ENCODE data around the gene ELOVL5. TPM values are rescaled to one million over a fixed set of nuclear protein-coding genes. Genes with fewer than 3 reads are reported as not detected.

The ELOVL5 gene
- total RNA-seq, 1 experiment from 2014 or later, result 121 TPM

DNA sequence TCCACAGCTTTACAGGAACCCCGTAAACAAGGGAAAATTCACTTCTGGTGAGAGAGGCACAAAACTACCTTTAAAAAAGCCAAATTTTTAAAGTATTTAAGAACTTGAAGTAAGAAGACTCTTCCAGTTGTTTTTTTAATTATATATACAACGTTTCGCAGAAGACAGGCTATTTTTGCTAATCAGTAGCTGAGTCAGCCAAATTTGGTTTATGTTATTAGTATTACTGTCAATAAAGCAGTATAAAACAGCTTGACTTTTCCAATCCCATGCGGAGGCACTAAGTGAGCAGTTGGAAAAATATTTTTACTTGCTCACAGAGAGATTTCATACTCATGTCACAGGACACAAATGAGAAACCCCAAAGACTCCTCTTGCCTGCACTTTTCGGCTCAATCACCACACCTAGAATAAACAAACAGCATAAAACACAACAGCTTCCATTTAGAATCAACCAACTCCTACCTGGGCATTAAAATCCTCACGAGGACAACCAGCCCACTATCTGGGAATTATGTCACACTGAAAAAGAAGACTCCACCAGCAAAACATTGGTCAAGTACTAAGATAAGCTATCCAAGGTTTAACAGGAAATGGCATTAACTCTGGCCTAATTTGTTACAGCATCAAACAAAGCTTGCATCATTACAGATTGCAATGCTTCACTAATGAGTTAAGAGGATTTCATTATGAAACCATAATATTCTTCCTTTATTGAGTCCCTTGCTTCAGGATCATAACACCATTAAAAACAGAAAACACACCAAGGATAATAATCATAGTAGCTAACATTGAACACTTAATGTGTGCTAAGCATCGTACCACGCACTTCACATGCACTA, 26.3 kb downstream of the ELOVL5 start:
- Histone ChIP-seq H4K8ac (replicated peaks; ENCODE audit: insufficient read length, low read depth, low read length) (no peak overlapping the region), H3K79me1 (ENCODE audit: insufficient read depth, low read depth, low read length, poor library complexity, severe bottlenecking) (peaks cover 10% of the 10 kb centered on the region), H3T11ph (ENCODE audit: low read length) (no peak overlapping the region), H3K14ac (ENCODE audit: insufficient read depth, low read length) (no peak overlapping the region), H3K18ac (ENCODE audit: insufficient read length, low read depth, low read length) (no peak overlapping the region), H4K91ac (ENCODE audit: insufficient read length, low read depth, low read length) (no peak overlapping the region), H3K4me2 (ENCODE audit: insufficient read depth, insufficient read length, low read length) (no peak overlapping the region), H3K9ac (ENCODE audit: extremely low read depth, insufficient read length, low read length) (no peak overlapping the region), H3K79me2 (ENCODE audit: insufficient read depth, low read length) (peaks cover 41% of the 10 kb centered on the region; the same call in 1 of the 2 replicates), H2AK5ac (ENCODE audit: insufficient read length, low read length) (no peak overlapping the region), H3K23ac (ENCODE audit: insufficient read length, low read depth, low read length) (no peak overlapping the region), H3K4ac (ENCODE audit: low read depth, low read length) (no peak overlapping the region), H3K27me3 (ENCODE audit: insufficient read depth, low read length) (no peaks in the 10 kb centered on the region), H3K9me3 (ENCODE audit: control insufficient read depth, low read depth, low read length) (no peaks in the 10 kb centered on the region), H2AFZ (ENCODE audit: low read length) (no peak overlapping the region), H2BK12ac (ENCODE audit: insufficient read length, low read depth, low read length) (no peak overlapping the region), H2BK120ac (ENCODE audit: low read depth, low read length, poor library complexity, severe bottlenecking) (no peak overlapping the region), H2BK20ac (ENCODE audit: low read depth, low read length, poor library complexity, severe bottlenecking) (no peak overlapping the region), H3K56ac (ENCODE audit: insufficient read length, low read depth, low read length) (no peak overlapping the region), H3K4me1 (ENCODE audit: insufficient read depth, low read length) (peaks cover 5% of the 10 kb centered on the region; the same call in 1 of the 2 replicates), H4K5ac (ENCODE audit: insufficient read length, low read depth, low read length) (no peak overlapping the region), H2BK15ac (ENCODE audit: low read depth, low read length) (no peak overlapping the region), H2BK5ac (ENCODE audit: insufficient read length, low read length) (no peak overlapping the region), H4K20me1 (ENCODE audit: control insufficient read depth, insufficient read depth, insufficient read length) (no peaks in the 10 kb centered on the region), H3K23me2 (ENCODE audit: insufficient read length, low read depth, low read length, poor library complexity, severe bottlenecking) (no peaks in the 10 kb centered on the region), H3K27ac (ENCODE audit: insufficient read length, low read depth, low read length) (no peak overlapping the region)
- Mint-ChIP-seq H3K9me3 (no peaks in the 10 kb centered on the region), H3K27me3 (ENCODE audit: low read depth) (no peaks in the 10 kb centered on the region), H3K36me3 (ENCODE audit: insufficient read depth in 1 of 3, low read depth in 3 of 3) (peaks cover 0 to 7% (median 3%) of the 10 kb centered on the region in 3 experiments; a peak in 3 of 7 replicates), H3K27ac (peak overlapping the region in 2 of 3 experiments; percentile 40 to 84; a peak in 5 of 7 replicates), H3K4me3 (no peak overlapping the region), H3K4me1 (peaks cover 18 to 31% of the 10 kb centered on the region in 2 experiments)
- DNase-seq, result no peak
- no CpG with 5 or more reads among the region's 8 CpGs for WGBS (ENCODE audit: extremely low coverage, insufficient read length, low lambda C conversion rate)
- TF ChIP-seq, protein P1, sequence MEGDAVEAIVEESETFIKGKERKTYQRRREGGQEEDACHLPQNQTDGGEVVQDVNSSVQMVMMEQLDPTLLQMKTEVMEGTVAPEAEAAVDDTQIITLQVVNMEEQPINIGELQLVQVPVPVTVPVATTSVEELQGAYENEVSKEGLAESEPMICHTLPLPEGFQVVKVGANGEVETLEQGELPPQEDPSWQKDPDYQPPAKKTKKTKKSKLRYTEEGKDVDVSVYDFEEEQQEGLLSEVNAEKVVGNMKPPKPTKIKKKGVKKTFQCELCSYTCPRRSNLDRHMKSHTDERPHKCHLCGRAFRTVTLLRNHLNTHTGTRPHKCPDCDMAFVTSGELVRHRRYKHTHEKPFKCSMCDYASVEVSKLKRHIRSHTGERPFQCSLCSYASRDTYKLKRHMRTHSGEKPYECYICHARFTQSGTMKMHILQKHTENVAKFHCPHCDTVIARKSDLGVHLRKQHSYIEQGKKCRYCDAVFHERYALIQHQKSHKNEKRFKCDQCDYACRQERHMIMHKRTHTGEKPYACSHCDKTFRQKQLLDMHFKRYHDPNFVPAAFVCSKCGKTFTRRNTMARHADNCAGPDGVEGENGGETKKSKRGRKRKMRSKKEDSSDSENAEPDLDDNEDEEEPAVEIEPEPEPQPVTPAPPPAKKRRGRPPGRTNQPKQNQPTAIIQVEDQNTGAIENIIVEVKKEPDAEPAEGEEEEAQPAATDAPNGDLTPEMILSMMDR (conservative IDR thresholded peaks at IDR 0.05), result no peak

Measured in H9 (cell line).